GM12892 (cell line): Measurements from ENCODE around the gene DPYSL4.

Experiments
- DNase-seq: peaks from one replicate; pipeline ENCODE4 v3.0.0; 2011; ENCODE audit not compliant: insufficient read length
- FAIRE-seq: peaks from 2 replicates; lab custom pipeline; 2011; peaks lifted over from hg19 to GRCh38; lab: Jason Lieb, UNC
- POLR2A ChIP-seq: IDR thresholded peaks from 2 replicates; pipeline ENCODE4 v1.6.1; 2011; ENCODE audit warnings: low read depth, low read length, control low read depth
- POLR2AphosphoS5 ChIP-seq: IDR thresholded peaks from 2 replicates; pipeline ENCODE4 v1.6.1; 2011; ENCODE audit warnings: low read depth, low read length, control low read depth
- TAF1 ChIP-seq: IDR thresholded peaks from 2 replicates; pipeline ENCODE4 v1.6.1; 2011; ENCODE audit warnings: low read depth, mild to moderate bottlenecking, control low read depth, low read length, borderline replicate concordance

DPYSL4 gene

GRCh38 chr10:132228616-132229015, 41.9 kb downstream of the DPYSL4 start:
- DNase-seq (no peak), FAIRE-seq (no peak)
- TF ChIP-seq POLR2AphosphoS5 (no peak), TAF1 (no peak), POLR2A (no peak)

GRCh38 chr10:132229096-132229495, 42.3 kb downstream of the DPYSL4 start:
- no peak for TF ChIP-seq TAF1
- TF ChIP-seq POLR2A, result no peak
- no peak for TF ChIP-seq POLR2AphosphoS5
- DNase-seq (no peak), FAIRE-seq (no peak)

- TF ChIP-seq TAF1, result no peak
- no peak for TF ChIP-seq POLR2A
- TF ChIP-seq POLR2AphosphoS5, result no peak
- DNase-seq (peak; percentile 53), FAIRE-seq (no peak)
Measured at GRCh38 chr10:132229834-132230556, 43.2 kb downstream of the DPYSL4 start.

GRCh38 chr10:132230557-132231210, 43.9 kb downstream of the DPYSL4 start:
- FAIRE-seq (no peak), DNase-seq (no peak)
- TF ChIP-seq POLR2A, result no peak
- TF ChIP-seq TAF1, result no peak
- no peak for TF ChIP-seq POLR2AphosphoS5

GRCh38 chr10:132231656-132232022, 44.9 kb downstream of the DPYSL4 start:
- FAIRE-seq, result no peak
- DNase-seq, result no peak
- TF ChIP-seq POLR2AphosphoS5, result no peak
- TF ChIP-seq TAF1, result no peak
- no peak for TF ChIP-seq POLR2A

GRCh38 chr10:132232023-132232951, 45.5 kb downstream of the DPYSL4 start:
- DNase-seq, result no peak
- no peak for FAIRE-seq
- no peak for TF ChIP-seq TAF1
- TF ChIP-seq POLR2AphosphoS5, result no peak
- TF ChIP-seq POLR2A, result no peak

GRCh38 chr10:132232981-132233380, 46.2 kb downstream of the DPYSL4 start:
- TF ChIP-seq POLR2AphosphoS5 (no peak), TAF1 (no peak), POLR2A (no peak)
- FAIRE-seq (no peak), DNase-seq (no peak)

GRCh38 chr10:132233501-132234085, 46.8 kb downstream of the DPYSL4 start:
- no peak for TF ChIP-seq POLR2AphosphoS5
- no peak for TF ChIP-seq POLR2A
- TF ChIP-seq TAF1, result no peak
- FAIRE-seq, result no peak
- DNase-seq, result no peak

GRCh38 chr10:132234860-132235259, 48.1 kb downstream of the DPYSL4 start:
- TF ChIP-seq POLR2AphosphoS5, result no peak
- no peak for TF ChIP-seq TAF1
- no peak for TF ChIP-seq POLR2A
- DNase-seq, result no peak
- no peak for FAIRE-seq

GRCh38 chr10:132236161-132236560, 49.4 kb downstream of the DPYSL4 start:
- no peak for FAIRE-seq
- TF ChIP-seq TAF1, result no peak
- no peak for TF ChIP-seq POLR2A
- TF ChIP-seq POLR2AphosphoS5, result no peak
- DNase-seq, result no peak

GRCh38 chr10:132236881-132237280, 50.1 kb downstream of the DPYSL4 start:
- TF ChIP-seq TAF1, result no peak
- TF ChIP-seq POLR2AphosphoS5, result no peak
- no peak for TF ChIP-seq POLR2A
- no peak for FAIRE-seq
- DNase-seq, result no peak
